DOHH2 (cell line): Measurements from ENCODE around the gene HOGA1.

Experiments
- CTCF ChIP-seq: fragments of 200-600 bp; sonication (generic); IDR thresholded peaks from one replicate; pipeline ENCODE4 v1.5.1; 2014; ENCODE audit warnings: antibody characterized with exemption, mild to moderate bottlenecking, low read depth, low read length; ENCODE audit not compliant: poor library complexity, severe bottlenecking
- EZH2phosphoT487 ChIP-seq: fragments of 200-600 bp; sonication (generic); IDR thresholded peaks from 2 replicates; pipeline ENCODE4 v1.6.1; 2017; ENCODE audit warnings: borderline replicate concordance, mild to moderate bottlenecking, antibody characterized with exemption, low read length, moderate library complexity, mixed read lengths

DNA sequence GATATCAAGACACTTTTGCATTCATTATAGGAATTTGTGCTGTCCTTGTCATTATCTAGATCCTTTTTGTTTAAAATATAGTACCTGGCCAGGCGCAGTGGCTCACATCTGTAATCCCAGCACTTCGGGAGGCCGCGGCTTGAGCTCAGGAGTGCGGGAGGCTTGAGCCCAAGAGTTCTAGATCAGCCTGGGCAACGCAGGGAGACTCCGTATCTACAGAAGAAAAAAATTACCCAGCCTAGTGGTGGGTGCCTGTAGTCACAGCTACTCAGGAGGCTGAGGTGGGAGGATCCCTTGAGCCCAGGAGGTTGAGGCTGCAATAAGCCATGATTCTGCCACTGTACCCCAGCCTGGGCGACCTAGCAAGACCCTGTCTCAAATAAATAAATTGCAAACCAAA, 49.7 kb downstream of the HOGA1 start:
- peak; percentile 31 for TF ChIP-seq CTCF
- TF ChIP-seq EZH2phosphoT487: no peak
